ENCODE data around the gene TSPAN32.

TSPAN32 gene

DNA sequence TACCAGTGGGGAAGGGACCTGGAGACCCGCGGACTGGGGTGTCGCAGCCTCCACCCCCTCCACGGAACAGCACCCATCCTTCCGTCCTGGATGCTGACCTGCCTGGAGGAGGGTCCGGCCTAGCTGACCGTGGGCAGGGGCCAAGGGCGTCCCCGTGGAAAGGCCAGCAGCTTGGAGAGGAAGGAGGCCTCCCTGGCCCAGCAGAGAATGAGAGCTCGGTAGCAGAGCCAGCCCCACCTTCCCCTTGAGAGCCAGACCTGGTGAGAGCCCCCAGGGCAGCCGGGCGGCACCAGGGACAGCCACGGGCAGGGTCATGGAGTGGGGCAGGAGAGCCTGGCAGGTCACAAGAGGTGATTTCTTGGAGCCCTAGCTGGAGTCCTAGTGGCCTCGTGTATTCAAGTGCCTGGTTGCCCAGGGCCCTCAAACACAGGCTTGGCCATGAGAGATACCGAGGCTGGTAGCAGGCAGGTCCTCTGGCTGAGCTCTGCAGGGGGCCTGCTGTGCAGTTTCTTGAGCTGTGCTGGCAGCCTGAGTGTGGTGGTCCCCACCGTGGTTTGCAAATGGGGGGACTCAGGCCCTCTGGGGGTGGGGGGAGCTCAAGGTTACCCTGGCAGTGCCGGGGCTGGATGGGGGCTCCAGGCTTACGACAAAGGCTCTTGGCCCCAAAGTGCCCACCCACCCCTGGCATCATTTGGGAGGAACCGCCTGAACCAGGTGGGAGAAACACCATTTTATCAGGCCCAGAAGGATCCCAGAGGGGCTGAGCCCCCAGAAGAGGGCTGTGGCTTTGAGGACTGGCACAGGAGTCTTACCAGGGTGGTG, 7.6 kb downstream of the TSPAN32 start:
- DNase-seq (ENCODE audit: low read depth) = no peak
- TF ChIP-seq, protein P1, sequence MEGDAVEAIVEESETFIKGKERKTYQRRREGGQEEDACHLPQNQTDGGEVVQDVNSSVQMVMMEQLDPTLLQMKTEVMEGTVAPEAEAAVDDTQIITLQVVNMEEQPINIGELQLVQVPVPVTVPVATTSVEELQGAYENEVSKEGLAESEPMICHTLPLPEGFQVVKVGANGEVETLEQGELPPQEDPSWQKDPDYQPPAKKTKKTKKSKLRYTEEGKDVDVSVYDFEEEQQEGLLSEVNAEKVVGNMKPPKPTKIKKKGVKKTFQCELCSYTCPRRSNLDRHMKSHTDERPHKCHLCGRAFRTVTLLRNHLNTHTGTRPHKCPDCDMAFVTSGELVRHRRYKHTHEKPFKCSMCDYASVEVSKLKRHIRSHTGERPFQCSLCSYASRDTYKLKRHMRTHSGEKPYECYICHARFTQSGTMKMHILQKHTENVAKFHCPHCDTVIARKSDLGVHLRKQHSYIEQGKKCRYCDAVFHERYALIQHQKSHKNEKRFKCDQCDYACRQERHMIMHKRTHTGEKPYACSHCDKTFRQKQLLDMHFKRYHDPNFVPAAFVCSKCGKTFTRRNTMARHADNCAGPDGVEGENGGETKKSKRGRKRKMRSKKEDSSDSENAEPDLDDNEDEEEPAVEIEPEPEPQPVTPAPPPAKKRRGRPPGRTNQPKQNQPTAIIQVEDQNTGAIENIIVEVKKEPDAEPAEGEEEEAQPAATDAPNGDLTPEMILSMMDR (IDR thresholded peaks at IDR 0.05; ENCODE audit: insufficient read depth, low read depth, low read length, missing control alignments) = no peak
- no peak overlapping the region for H3K4me3 ChIP-seq (ENCODE audit: low read depth, low read length)

DNA sequence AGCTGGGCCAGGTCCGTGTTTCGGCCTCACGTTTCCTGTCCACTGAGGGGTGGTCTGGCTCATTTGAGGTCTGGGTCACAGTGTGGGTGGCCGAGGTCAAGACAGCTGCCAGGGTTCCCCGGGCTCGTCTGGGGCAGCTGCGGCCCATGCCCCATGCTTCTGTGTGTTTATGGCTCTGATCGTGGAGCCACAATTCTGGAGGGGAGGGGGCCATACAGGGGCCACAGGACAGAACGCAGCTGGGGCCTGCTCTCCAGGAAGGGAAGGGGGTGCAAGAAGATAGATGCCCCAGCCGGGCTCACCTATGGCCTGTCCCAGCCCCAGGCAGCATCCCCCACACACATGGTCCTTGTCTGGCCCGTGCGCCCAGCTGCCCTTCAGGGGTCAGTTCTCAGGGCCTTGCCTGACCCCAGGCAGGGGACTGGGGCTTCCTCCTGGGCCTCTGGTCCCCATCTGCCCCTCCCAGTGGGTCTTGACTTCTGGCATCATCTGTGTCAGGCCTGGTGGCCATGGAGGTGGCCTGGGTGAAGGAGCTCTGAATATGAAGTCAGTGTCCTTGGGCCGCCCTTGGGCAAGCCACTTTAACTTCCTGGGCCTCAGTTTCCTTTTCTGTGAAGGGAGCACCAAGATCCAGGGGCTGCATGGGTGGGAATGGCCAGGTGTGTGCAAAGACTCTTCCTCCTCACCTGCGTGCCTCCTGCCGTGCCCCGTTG, 8.4 kb downstream of the TSPAN32 start:
- TF ChIP-seq, protein P1 (IDR thresholded peaks at IDR 0.05; ENCODE audit: insufficient read depth, low read depth, low read length, missing control alignments) = no peak

DNA sequence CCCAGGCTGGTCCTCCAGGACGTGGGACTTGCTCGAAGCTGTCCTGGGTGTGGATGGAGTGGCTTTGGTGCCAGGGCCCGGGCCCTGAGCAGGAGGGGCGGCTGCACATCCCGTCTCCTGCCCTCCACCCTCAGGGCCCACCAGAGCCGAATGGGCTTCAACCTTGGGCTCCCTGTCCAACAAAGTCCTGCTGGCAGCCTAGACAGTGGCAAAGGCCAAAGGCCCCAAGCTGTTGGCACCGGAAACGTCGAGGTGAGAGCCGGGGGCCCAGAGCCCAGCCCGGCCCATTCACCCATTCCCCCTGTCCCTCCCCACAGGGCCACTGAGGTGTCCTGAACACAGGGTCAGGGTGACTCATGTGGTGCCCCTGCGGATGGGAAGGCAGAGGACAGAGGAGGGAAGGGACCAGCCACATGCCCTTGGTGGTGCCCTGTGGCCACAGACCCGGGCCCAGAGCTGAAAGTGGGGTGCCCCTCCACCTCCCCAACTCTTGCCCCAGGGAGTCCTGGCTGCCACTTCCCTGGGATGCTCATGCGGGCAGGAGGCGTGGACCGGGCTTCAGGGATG, 9.1 kb downstream of the TSPAN32 start:
- TF ChIP-seq, protein P1 (IDR thresholded peaks at IDR 0.05; ENCODE audit: insufficient read depth, low read depth, low read length, missing control alignments) = no peak
- H3K4me3 ChIP-seq (ENCODE audit: low read depth, low read length) = no peak overlapping the region
- no peak for DNase-seq (ENCODE audit: low read depth)

More for the DNA sequence above, 8.4 kb downstream of the TSPAN32 start:
- H3K4me3 ChIP-seq (ENCODE audit: low read depth, low read length) = no peak overlapping the region
- DNase-seq (ENCODE audit: low read depth) = no peak

DNA sequence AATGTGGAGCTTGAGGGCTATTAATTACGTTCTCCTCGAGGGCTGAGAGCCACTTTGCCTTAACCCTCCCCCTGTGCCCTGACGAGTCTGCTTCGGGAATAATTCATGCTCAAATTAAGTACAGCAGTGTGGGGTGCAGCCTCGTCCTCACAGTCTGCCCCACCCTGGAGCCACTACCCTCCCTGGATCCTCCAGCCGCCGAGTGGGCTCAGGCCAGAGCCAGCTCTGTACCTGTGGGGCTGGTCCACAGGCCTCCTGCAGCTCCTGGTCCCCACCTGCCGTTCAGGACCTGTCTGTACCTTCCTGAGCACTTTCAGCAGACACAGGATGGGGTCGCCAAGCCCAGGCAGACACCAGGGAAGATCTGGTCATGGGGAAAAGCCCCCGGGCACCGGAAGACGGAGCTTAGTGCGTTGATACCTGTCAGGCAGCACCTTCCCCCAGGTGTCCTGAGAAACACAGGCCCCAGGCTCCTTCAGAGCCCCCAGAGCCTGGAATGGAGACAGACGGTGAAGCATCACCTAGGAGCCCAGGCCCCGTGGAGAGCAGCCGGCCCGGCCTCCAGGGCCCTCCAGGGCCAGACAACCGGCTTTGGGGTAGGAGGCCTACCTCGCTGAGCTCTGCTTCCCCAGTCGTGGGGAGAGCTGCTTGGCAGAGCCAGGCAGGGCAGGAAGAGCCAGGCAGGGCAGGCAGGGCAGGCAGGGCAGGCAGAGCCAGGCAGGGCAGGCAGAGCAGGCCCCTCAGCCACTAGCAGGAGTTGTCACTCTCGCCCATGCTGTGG, 9.7 kb downstream of the TSPAN32 start:
- no peak overlapping the region for H3K4me3 ChIP-seq (ENCODE audit: low read depth, low read length)
- DNase-seq (ENCODE audit: low read depth) = no peak
- TF ChIP-seq, protein P1 (IDR thresholded peaks at IDR 0.05; ENCODE audit: insufficient read depth, low read depth, low read length, missing control alignments) = no peak

DNA sequence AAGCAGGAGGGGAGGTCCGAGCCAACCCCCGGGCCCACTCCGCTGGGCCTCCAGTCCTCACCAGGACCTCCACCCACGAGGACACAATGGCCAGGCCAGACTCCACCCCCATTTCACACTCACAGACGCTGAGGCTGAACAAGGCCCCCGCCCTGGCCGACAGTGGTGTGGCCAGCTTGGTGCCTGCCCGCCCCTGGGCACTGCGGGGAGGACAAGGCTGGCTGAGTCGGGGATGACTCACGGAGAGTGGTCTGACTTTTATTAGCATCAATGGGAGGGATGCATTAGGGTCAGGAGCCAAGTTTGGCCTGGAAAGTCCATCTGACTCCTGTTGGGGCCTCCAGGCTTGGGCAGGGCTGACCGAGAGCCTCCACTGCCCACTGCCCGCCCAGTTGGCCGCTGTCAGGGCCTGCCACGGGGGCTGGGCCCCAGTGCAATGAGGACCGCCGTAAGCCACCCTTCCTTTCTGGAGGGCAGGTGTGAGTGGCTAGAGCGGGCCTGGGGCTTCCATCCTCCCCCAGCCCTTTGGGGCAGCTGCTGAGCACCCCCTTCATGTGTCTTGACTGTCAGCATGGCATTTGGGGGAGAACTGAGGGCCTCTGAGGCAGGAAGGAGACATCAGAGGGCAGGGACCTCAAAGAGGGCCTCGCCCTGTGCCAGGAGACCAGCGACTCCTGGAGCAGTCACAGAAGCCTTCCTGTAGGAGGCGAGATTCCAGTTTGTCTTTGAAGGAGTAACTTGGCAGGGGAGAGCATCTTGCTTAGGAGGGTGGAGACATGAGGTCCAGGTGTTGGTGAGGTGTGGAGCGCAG, 10.6 kb downstream of the TSPAN32 start:
- H3K4me3 ChIP-seq (ENCODE audit: low read depth, low read length) = no peak overlapping the region
- TF ChIP-seq, protein P1 (IDR thresholded peaks at IDR 0.05; ENCODE audit: insufficient read depth, low read depth, low read length, missing control alignments) = no peak
- DNase-seq (ENCODE audit: low read depth) = no peak

Measured in GM12865 (cell line).